Tibial nerve (tissue), 3 donors: ENCODE data around the gene SLC17A2.

ENCODE experiments used
- POLR2A ChIP-seq, 2 donors: fragments of 450-650 bp; IDR thresholded peaks; one replicate each; pipeline ENCODE4 v1.6.1; 2017; ENCODE audit warnings: antibody characterized with exemption in 2 of 2, mild to moderate bottlenecking in 2 of 2, moderate library complexity in 2 of 2
- TF ChIP-seq, protein P1 (sequence below), 5 experiments: fragments of 200-600 bp in 3 of 5; fragments of 450-650 bp in 2 of 5; sonication (generic) in 3 of 5; IDR thresholded peaks; one replicate each; pipeline ENCODE4 v1.5.1; 2016 to 2019; ENCODE audit warnings: antibody characterized with exemption in 5 of 5, mild to moderate bottlenecking in 3 of 5, moderate library complexity in 2 of 5

DNA sequence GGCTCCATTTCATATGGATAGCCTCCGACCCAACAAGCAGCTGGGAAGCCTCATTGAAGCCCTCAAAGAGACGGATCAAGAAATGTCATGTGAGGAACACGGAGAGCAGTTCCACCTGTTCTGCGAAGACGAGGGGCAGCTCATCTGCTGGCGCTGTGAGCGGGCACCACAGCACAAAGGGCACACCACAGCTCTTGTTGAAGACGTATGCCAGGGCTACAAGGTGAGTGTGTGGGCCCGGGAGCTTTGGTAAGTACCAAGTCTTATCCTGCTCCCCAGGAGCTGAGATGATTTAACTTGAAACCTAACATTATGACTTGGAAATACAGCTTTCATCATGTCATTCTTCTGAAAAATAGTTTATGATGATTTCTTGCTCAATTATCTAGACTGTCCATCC, 36.2 kb upstream of the SLC17A2 start:
- TF ChIP-seq, protein P1, sequence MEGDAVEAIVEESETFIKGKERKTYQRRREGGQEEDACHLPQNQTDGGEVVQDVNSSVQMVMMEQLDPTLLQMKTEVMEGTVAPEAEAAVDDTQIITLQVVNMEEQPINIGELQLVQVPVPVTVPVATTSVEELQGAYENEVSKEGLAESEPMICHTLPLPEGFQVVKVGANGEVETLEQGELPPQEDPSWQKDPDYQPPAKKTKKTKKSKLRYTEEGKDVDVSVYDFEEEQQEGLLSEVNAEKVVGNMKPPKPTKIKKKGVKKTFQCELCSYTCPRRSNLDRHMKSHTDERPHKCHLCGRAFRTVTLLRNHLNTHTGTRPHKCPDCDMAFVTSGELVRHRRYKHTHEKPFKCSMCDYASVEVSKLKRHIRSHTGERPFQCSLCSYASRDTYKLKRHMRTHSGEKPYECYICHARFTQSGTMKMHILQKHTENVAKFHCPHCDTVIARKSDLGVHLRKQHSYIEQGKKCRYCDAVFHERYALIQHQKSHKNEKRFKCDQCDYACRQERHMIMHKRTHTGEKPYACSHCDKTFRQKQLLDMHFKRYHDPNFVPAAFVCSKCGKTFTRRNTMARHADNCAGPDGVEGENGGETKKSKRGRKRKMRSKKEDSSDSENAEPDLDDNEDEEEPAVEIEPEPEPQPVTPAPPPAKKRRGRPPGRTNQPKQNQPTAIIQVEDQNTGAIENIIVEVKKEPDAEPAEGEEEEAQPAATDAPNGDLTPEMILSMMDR (IDR thresholded peaks at IDR 0.05): no peak
- no peak for TF ChIP-seq POLR2A (IDR thresholded peaks at IDR 0.05)
